ENCODE data around the gene FKBP2.

DNA sequence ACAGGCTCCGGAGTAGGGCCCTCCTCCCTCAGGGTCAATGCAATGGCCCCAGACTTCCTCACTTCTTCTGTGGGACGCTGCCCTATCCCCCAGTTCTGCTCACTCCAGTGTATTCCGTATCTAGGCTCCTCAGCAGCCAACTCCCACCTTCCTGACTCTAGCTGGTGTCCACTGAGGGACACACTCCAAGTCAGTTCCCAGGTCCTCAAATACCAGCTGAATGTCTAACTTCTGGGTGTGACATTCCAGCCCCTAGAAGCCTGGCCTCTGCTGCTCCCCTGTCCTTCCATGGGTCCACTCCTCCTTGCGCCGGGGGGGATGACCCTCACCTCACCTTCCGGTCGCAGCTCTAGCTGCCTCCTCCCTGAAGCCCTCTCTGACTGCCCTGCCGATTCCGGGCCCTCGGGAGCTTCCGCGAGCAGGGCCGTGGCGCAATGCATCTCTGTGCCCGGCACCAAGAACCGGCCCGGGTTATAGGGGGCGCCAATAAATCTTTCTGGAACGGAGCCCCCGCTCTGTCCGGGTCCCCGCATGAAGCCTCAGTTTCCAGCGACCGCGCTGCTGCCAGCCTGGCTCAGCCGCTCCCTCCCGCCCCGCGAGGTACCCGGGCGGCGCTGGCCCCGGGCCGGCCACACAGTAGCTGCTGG, 28.1 kb downstream of the FKBP2 start:
- no peak for TF ChIP-seq CTCF (IDR thresholded peaks at IDR 0.05)
- TF ChIP-seq POLR2A (IDR thresholded peaks at IDR 0.05): no peak
